ENCODE results near the gene KCTD5. TPM values are rescaled to one million over a fixed set of nuclear protein-coding genes. Genes with fewer than 3 reads are reported as not detected.

Gene KCTD5
- polyA plus RNA-seq, 1 donor (not counting 4 experiments of a cell fraction or from before 2014, with no cell fraction given): 29.0 TPM

GRCh38 chr16:2715519-2715918 lies 33.2 kb downstream of the KCTD5 start:
- Histone ChIP-seq H2AFZ (ENCODE audit: control insufficient read depth, low read length) (no peak overlapping the region), H3K36me3 (ENCODE audit: control insufficient read depth in 2 of 2, extremely low read depth in 1 of 2, insufficient read depth in 2 of 2, low read length in 2 of 2) (no peaks in the 10 kb centered on the region), H3K4me1 (ENCODE audit: control insufficient read depth, extremely low read depth, insufficient read depth, low read length) (peaks cover 4% of the 10 kb centered on the region), H3K4me3 (ENCODE audit: control insufficient read depth in 2 of 3, extremely low read depth in 1 of 3, insufficient read depth in 2 of 3, low read depth in 1 of 3, low read length in 3 of 3) (no peak overlapping the region), H3K27ac (ENCODE audit: control insufficient read depth, insufficient read depth, low read length) (no peak overlapping the region), H3K79me2 (ENCODE audit: control insufficient read depth, insufficient read depth, low read length) (no peaks in the 10 kb centered on the region), H3K27me3 (ENCODE audit: control insufficient read depth, extremely low read depth, insufficient read depth, low read length) (peaks cover 14% of the 10 kb centered on the region), H4K20me1 (ENCODE audit: control insufficient read depth, extremely low read depth, insufficient read depth, low read length) (no peaks in the 10 kb centered on the region), H3K9ac (ENCODE audit: control insufficient read depth, extremely low read depth, insufficient read depth, low read length) (no peak overlapping the region), H3K4me2 (ENCODE audit: control insufficient read depth, extremely low read depth, insufficient read depth, low read depth, low read length) (no peak overlapping the region), H3K9me1 (ENCODE audit: control insufficient read depth, extremely low read depth, insufficient read depth, low read length) (no peaks in the 10 kb centered on the region), H3K9me3 (ENCODE audit: control insufficient read depth, low read depth, low read length) (no peaks in the 10 kb centered on the region)
- TF ChIP-seq EZH2 (IDR thresholded peaks at IDR 0.05; ENCODE audit: low read length): no peak
- TF ChIP-seq, protein P1, sequence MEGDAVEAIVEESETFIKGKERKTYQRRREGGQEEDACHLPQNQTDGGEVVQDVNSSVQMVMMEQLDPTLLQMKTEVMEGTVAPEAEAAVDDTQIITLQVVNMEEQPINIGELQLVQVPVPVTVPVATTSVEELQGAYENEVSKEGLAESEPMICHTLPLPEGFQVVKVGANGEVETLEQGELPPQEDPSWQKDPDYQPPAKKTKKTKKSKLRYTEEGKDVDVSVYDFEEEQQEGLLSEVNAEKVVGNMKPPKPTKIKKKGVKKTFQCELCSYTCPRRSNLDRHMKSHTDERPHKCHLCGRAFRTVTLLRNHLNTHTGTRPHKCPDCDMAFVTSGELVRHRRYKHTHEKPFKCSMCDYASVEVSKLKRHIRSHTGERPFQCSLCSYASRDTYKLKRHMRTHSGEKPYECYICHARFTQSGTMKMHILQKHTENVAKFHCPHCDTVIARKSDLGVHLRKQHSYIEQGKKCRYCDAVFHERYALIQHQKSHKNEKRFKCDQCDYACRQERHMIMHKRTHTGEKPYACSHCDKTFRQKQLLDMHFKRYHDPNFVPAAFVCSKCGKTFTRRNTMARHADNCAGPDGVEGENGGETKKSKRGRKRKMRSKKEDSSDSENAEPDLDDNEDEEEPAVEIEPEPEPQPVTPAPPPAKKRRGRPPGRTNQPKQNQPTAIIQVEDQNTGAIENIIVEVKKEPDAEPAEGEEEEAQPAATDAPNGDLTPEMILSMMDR (optimal IDR thresholded peaks at IDR 0.05 in 1 of 3, IDR thresholded peaks at IDR 0.05 in 1 of 3, conservative IDR thresholded peaks at IDR 0.05 in 1 of 3; ENCODE audit: extremely low read depth in 1 of 3, insufficient read depth in 2 of 3, low read length in 3 of 3): no peak
- dilution Hi-C loops (cut with MboI; ENCODE audit: extremely low pct_ligation_motif_present, low sequenced_read_pairs): no loop called here
- no peak for FAIRE-seq
- DNase-seq (ENCODE audit: low read depth, low spot score): peak; percentile 15

- Histone ChIP-seq H3K36me3 (ENCODE audit: control insufficient read depth in 2 of 2, extremely low read depth in 1 of 2, insufficient read depth in 2 of 2, low read length in 2 of 2) (no peaks in the 10 kb centered on the region), H3K9ac (ENCODE audit: control insufficient read depth, extremely low read depth, insufficient read depth, low read length) (no peak overlapping the region), H3K9me3 (ENCODE audit: control insufficient read depth, low read depth, low read length) (no peaks in the 10 kb centered on the region), H3K4me2 (ENCODE audit: control insufficient read depth, extremely low read depth, insufficient read depth, low read depth, low read length) (no peak overlapping the region), H3K9me1 (ENCODE audit: control insufficient read depth, extremely low read depth, insufficient read depth, low read length) (no peaks in the 10 kb centered on the region), H4K20me1 (ENCODE audit: control insufficient read depth, extremely low read depth, insufficient read depth, low read length) (no peaks in the 10 kb centered on the region), H3K79me2 (ENCODE audit: control insufficient read depth, insufficient read depth, low read length) (no peaks in the 10 kb centered on the region), H3K4me1 (ENCODE audit: control insufficient read depth, extremely low read depth, insufficient read depth, low read length) (peaks cover 4% of the 10 kb centered on the region), H3K4me3 (ENCODE audit: control insufficient read depth in 2 of 3, extremely low read depth in 1 of 3, insufficient read depth in 2 of 3, low read depth in 1 of 3, low read length in 3 of 3) (no peak overlapping the region), H3K27me3 (ENCODE audit: control insufficient read depth, extremely low read depth, insufficient read depth, low read length) (peaks cover 14% of the 10 kb centered on the region), H2AFZ (ENCODE audit: control insufficient read depth, low read length) (no peak overlapping the region), H3K27ac (ENCODE audit: control insufficient read depth, insufficient read depth, low read length) (no peak overlapping the region)
- FAIRE-seq (no peak), DNase-seq (ENCODE audit: low read depth, low spot score) (no peak)
- dilution Hi-C loops (cut with MboI; ENCODE audit: extremely low pct_ligation_motif_present, low sequenced_read_pairs): no loop called here
- no peak for TF ChIP-seq EZH2 (IDR thresholded peaks at IDR 0.05; ENCODE audit: low read length)
- TF ChIP-seq, protein P1 (optimal IDR thresholded peaks at IDR 0.05 in 1 of 3, IDR thresholded peaks at IDR 0.05 in 1 of 3, conservative IDR thresholded peaks at IDR 0.05 in 1 of 3; ENCODE audit: extremely low read depth in 1 of 3, insufficient read depth in 2 of 3, low read length in 3 of 3): no peak
These were observed 33.9 kb downstream of the KCTD5 start for GRCh38 chr16:2715966-2716885.

Data from keratinocyte (primary cell).